Activated T-helper 17 cell treated with anti-CD3 and anti-CD28 coated beads, Interleukin-2, amount 50 U/mL, for 72 hours (primary cell): ENCODE results near the gene GPR143. TPM values are rescaled to one million over a fixed set of nuclear protein-coding genes. Genes with fewer than 3 reads are reported as not detected.
"Not testable (repeated sequence)": the region's sequence is repeated elsewhere in the genome, so short reads cannot be mapped to it uniquely, and the experiment has no call there.

Experiments used
- ATAC-seq: fragments of 150-1000 bp; cut with Tn5 transposase; replicated peaks from 2 replicates; pipeline ENCODE4 v1.10.0; 2021; ENCODE audit warnings: mild to moderate bottlenecking, moderate library complexity
- H3K27ac Mint-ChIP-seq: one replicate; pipeline ENCODE4 v1.8.0; 2022; ENCODE audit warnings: mixed read lengths
- H3K27me3 Mint-ChIP-seq: one replicate; pipeline ENCODE4 v1.8.0; 2022; ENCODE audit warnings: mixed read lengths
- H3K36me3 Mint-ChIP-seq: one replicate; pipeline ENCODE4 v1.8.0; 2022; ENCODE audit warnings: low read depth, mild to moderate bottlenecking, mixed read lengths
- H3K4me1 Mint-ChIP-seq: one replicate; pipeline ENCODE4 v1.8.0; 2022; ENCODE audit warnings: mixed read lengths
- H3K4me3 Mint-ChIP-seq: one replicate; pipeline ENCODE4 v1.8.0; 2022; ENCODE audit warnings: mild to moderate bottlenecking, mixed read lengths
- H3K9me3 Mint-ChIP-seq: one replicate; pipeline ENCODE4 v1.8.0; 2022; ENCODE audit warnings: mixed read lengths
- total RNA-seq, 2 donors: library from RNA; stranded (reverse); gene quantifications; one replicate each; pipeline ENCODE4 v1.2.3, GENCODE V29; 2022

GPR143 gene
- not detected for total RNA-seq

GRCh38 chrX:9765737-9766097 is at the start of gene GPR143:
Gene GPR143, minus strand, starts transcription at chrX:9765847. Its CDS starts 30 bp downstream, at chrX:9765817.
- no peak for ATAC-seq
- Mint-ChIP-seq H3K4me1 (no peaks in the 10 kb centered on the region), H3K36me3 (no peaks in the 10 kb centered on the region), H3K9me3 (no peaks in the 10 kb centered on the region), H3K27me3 (peaks cover 3% of the 10 kb centered on the region), H3K4me3 (no peak within 1 kb of the TSS), H3K27ac (no peak within 1 kb of the TSS)

GRCh38 chrX:9811086-9811485 is 45.4 kb upstream of the GPR143 start:
- not testable (repeated sequence) for H3K27me3 Mint-ChIP-seq, H3K4me1 Mint-ChIP-seq, H3K36me3 Mint-ChIP-seq, H3K27ac Mint-ChIP-seq, H3K4me3 Mint-ChIP-seq, ATAC-seq, H3K9me3 Mint-ChIP-seq

DNA sequence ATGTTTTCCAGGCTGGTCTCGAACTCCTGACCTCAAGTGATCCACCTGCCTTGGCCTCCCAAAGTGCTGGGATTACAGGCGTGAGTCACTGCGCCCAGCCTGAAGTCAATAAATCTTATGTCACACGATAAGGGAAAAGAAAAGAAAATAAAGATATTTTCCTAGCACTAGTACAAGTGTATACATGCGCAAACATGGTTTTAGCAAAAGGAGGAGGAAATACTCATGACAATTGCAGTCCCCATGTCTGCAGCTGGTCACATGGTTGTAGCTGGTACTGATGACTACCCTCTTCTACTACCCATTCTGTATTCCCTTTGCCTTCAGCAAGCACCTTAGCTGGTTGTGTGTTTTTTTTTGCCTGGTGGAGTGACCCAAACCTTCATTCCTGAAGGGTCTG is 44.2 kb upstream of the GPR143 start:
- not testable (repeated sequence) for H3K9me3 Mint-ChIP-seq, ATAC-seq

GRCh38 chrX:9807355-9808182 is 41.9 kb upstream of the GPR143 start:
- Mint-ChIP-seq H3K36me3 (no peaks in the 10 kb centered on the region), H3K4me3 (no peak overlapping the region), H3K9me3 (no peaks in the 10 kb centered on the region), H3K27ac (no peak overlapping the region), H3K4me1 (no peaks in the 10 kb centered on the region), H3K27me3 (no peaks in the 10 kb centered on the region)
- no peak for ATAC-seq

More for the DNA sequence above, 44.2 kb upstream of the GPR143 start:
- H3K27me3 Mint-ChIP-seq, H3K36me3 Mint-ChIP-seq, H3K4me1 Mint-ChIP-seq, H3K27ac Mint-ChIP-seq, H3K4me3 Mint-ChIP-seq: not testable (repeated sequence)

DNA sequence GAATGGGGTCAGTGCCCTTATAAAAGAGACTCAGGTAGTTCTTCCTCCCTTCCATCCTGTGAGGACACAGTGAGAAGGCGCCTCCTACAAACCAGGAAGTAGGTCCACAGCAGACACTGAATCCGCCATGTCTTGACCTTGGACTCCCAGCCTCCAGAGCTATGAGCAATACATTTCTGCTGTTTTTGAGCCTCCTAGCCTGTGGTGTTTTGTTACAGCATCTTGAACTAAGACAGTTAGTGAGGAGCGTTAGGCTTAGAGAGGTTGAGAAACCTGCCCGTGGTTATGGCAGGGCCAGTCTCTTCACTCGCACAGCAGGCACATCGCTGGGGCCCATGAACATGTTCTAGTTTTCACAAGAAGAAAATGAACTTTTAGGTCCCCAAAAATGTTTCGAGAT is 40.3 kb upstream of the GPR143 start:
- ATAC-seq, result no peak
- no peaks in the 10 kb centered on the region for H3K4me1 Mint-ChIP-seq
- H3K36me3 Mint-ChIP-seq, result no peaks in the 10 kb centered on the region
- H3K4me3 Mint-ChIP-seq, result no peak overlapping the region
- no peak overlapping the region for H3K27ac Mint-ChIP-seq
- no peaks in the 10 kb centered on the region for H3K9me3 Mint-ChIP-seq
- H3K27me3 Mint-ChIP-seq, result no peaks in the 10 kb centered on the region

- peaks cover 4% of the 10 kb centered on the region for H3K9me3 Mint-ChIP-seq
- no peaks in the 10 kb centered on the region for H3K4me1 Mint-ChIP-seq
- H3K27me3 Mint-ChIP-seq, result peaks cover 6% of the 10 kb centered on the region
- no peaks in the 10 kb centered on the region for H3K36me3 Mint-ChIP-seq
- no peak overlapping the region for H3K4me3 Mint-ChIP-seq
- no peak for ATAC-seq
- H3K27ac Mint-ChIP-seq, result no peak overlapping the region
Observed at GRCh38 chrX:9804444-9804843, 38.8 kb upstream of the GPR143 start.

- H3K27ac Mint-ChIP-seq, result no peak overlapping the region
- no peak for ATAC-seq
- no peaks in the 10 kb centered on the region for H3K4me1 Mint-ChIP-seq
- H3K9me3 Mint-ChIP-seq, result peaks cover 4% of the 10 kb centered on the region
- peaks cover 9% of the 10 kb centered on the region for H3K27me3 Mint-ChIP-seq
- no peak overlapping the region for H3K4me3 Mint-ChIP-seq
- no peaks in the 10 kb centered on the region for H3K36me3 Mint-ChIP-seq
Observed at GRCh38 chrX:9802737-9803136, 37.1 kb upstream of the GPR143 start.

GRCh38 chrX:9797384-9798360 is 32.0 kb upstream of the GPR143 start:
- no peak for ATAC-seq
- Mint-ChIP-seq H3K36me3 (no peaks in the 10 kb centered on the region), H3K27ac (no peak overlapping the region), H3K27me3 (peaks cover 17% of the 10 kb centered on the region), H3K4me1 (no peaks in the 10 kb centered on the region), H3K9me3 (peaks cover 10% of the 10 kb centered on the region), H3K4me3 (no peak overlapping the region)

GRCh38 chrX:9794495-9794894 is 28.8 kb upstream of the GPR143 start:
- peaks cover 12% of the 10 kb centered on the region for H3K27me3 Mint-ChIP-seq
- no peak overlapping the region for H3K27ac Mint-ChIP-seq
- no peaks in the 10 kb centered on the region for H3K36me3 Mint-ChIP-seq
- H3K4me3 Mint-ChIP-seq, result no peak overlapping the region
- ATAC-seq, result no peak
- peaks cover 6% of the 10 kb centered on the region for H3K9me3 Mint-ChIP-seq
- H3K4me1 Mint-ChIP-seq, result no peaks in the 10 kb centered on the region

GRCh38 chrX:9790866-9791265 is 25.2 kb upstream of the GPR143 start:
- Mint-ChIP-seq H3K4me1 (no peaks in the 10 kb centered on the region), H3K27ac (no peak overlapping the region), H3K27me3 (peaks cover 17% of the 10 kb centered on the region), H3K9me3 (peaks cover 6% of the 10 kb centered on the region), H3K36me3 (no peaks in the 10 kb centered on the region), H3K4me3 (no peak overlapping the region)
- no peak for ATAC-seq

GRCh38 chrX:9789555-9789954 is 23.9 kb upstream of the GPR143 start:
- Mint-ChIP-seq H3K27me3 (peaks cover 10% of the 10 kb centered on the region), H3K4me1 (no peaks in the 10 kb centered on the region)

DNA sequence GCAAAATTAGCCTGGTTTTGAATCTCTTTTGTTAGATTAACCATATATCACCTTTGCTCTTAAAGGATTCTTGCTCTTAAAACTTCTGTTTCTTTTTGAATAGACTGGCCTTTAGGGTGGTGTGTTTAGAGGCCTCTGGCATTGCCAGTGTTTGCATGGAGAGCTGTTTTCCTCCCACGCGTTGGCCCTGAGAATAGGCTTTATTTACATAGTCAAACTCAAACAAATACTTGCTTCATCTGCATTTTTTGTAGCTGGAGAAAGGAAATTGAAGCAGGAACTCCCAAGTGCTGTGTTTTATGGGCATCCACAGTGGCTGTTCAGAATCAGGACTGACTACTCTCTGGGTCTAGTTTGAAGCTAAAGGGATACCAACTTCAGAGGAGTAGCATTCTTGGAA is 23.3 kb upstream of the GPR143 start:
- no peak overlapping the region for H3K4me3 Mint-ChIP-seq
- ATAC-seq, result no peak

More at GRCh38 chrX:9789555-9789954, 23.9 kb upstream of the GPR143 start:
- ATAC-seq, result no peak
- H3K4me3 Mint-ChIP-seq, result no peak overlapping the region
- H3K36me3 Mint-ChIP-seq, result no peaks in the 10 kb centered on the region
- H3K27ac Mint-ChIP-seq, result no peak overlapping the region
- H3K9me3 Mint-ChIP-seq, result no peaks in the 10 kb centered on the region

DNA sequence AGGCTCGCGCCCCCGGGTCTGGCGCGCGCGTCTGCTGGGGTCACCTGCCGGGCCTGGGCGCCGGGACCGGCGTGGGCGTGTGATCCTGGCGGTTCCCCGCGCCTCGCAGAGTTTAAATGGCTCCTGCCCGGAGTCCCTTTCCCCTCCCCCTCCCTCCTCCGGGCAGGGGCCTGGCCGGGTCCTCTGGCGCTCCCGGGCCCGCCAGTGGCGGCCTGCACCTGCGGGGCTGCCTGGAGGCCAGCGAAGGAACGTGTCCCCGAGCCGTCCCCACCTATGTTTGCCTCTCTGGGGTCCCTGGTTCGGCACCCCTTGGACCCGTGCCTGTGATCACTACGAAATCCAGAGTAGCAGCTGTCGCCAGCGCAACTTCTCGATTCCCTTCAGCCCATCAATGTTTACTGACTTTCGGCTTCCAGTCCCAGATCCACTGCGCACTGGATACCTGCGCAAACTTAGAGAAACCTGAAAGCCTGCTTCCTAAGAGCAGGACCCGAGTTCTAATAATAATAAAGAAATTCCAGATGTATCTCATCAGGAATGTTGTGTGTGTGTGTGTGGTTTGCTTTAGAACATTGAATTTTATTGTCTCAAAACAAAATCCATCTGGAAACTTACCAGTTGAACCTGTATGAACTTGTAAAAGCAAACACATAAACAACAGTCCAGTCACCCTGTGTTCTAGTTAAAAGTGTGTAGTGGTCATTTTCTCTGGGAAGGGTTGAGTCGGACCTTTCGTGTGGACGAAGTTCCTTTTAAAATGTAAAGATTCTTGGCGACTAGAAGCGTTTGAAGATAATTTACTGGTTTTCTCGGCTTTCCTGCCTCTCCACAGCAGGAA is 21.4 kb upstream of the GPR143 start:
- peak overlapping the region; percentile 25 for H3K4me3 Mint-ChIP-seq
- H3K4me1 Mint-ChIP-seq, result no peaks in the 10 kb centered on the region
- no peaks in the 10 kb centered on the region for H3K36me3 Mint-ChIP-seq
- H3K9me3 Mint-ChIP-seq, result no peaks in the 10 kb centered on the region
- ATAC-seq, result no peak
- H3K27me3 Mint-ChIP-seq, result peaks cover 10% of the 10 kb centered on the region
- H3K27ac Mint-ChIP-seq, result no peak overlapping the region

More for the DNA sequence above, 23.3 kb upstream of the GPR143 start:
- H3K4me1 Mint-ChIP-seq, result no peaks in the 10 kb centered on the region
- peaks cover 10% of the 10 kb centered on the region for H3K27me3 Mint-ChIP-seq
- no peaks in the 10 kb centered on the region for H3K9me3 Mint-ChIP-seq
- H3K27ac Mint-ChIP-seq, result no peak overlapping the region
- H3K36me3 Mint-ChIP-seq, result no peaks in the 10 kb centered on the region
